Jurkat, Clone E6-1 (cell line): ENCODE measurements around the gene TAF1C.

Source experiments
- DNase-seq: peaks from one replicate; pipeline ENCODE4 v3.0.0-alpha.2; 2011; ENCODE audit warnings: low read depth, low spot score
- H3K4me3 ChIP-seq: 2 replicates; pipeline ENCODE4 v1.5.1; 2011; ENCODE audit warnings: mild to moderate bottlenecking, low read length, control low read depth, moderate library complexity

Gene TAF1C

DNA sequence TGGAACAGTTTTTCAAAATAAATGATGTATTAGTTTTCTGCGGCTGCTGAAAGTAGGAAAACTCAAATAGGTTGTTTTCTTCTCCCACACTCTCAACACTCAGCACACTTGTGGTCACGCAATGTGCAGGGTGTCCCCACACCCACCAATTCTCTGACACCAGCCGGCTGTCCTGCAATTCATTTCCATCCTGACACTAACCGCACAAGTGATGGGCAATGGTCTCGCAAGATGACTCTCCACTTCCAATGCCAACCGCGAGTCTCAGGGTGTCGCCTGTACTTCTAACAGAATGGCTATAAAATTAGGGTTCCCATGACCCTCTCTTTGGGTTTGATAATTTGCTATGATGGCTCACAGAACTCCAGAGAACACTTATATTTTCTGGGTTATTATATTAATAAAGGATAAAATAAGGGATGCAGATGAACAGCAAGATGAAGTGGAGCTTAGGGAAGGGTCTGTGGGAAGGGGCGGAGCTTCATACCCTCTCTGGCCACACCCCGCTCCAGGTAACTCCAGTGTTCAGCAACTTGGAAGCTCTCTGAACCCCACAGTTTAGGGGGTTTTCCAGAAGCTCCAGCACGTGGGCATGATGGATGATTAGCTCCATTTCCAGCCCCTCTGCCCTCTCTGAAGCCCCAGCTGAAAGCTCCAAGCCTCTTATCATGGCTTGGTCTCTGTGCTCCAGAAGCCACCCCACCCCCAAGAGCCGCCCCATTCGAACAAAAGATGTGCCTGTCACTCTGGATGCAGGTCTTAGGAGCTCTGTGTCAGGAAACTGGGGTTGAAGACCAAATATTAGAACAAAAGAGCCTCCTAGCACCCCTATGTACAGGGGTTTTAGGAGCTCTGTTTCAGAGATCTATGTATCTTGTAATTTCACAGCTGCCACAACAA lies 19.8 kb downstream of the TAF1C start:
- DNase-seq, result no peak
- H3K4me3 ChIP-seq, result no peak overlapping the region

DNA sequence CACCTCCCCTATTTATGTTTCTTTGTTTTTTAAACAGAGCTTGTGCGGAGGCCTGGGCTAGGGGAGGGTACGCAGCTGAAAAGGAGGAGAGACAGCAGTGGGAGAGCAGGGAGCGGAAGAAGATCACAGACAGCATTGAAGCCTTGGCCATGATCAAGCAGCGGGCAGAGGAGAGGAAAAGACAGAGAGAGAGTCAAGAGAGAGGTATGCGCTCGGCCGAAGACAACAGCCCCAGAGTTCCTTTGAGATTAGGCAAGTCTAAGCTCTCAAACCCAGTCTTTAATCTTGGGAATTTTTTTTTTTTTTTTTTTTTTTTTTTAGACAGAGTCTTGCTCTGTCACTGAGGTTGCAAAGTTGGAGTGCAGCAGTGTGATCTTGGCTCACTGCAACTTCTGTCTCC lies 21.1 kb downstream of the TAF1C start:
- H3K4me3 ChIP-seq, result no peak overlapping the region
- DNase-seq, result no peak

GRCh38 chr16:84161801-84162200 lies 25.1 kb downstream of the TAF1C start:
- H3K4me3 ChIP-seq, result no peak overlapping the region
- DNase-seq, result no peak

GRCh38 chr16:84161037-84161436 lies 25.8 kb downstream of the TAF1C start:
- no peak for DNase-seq

DNA sequence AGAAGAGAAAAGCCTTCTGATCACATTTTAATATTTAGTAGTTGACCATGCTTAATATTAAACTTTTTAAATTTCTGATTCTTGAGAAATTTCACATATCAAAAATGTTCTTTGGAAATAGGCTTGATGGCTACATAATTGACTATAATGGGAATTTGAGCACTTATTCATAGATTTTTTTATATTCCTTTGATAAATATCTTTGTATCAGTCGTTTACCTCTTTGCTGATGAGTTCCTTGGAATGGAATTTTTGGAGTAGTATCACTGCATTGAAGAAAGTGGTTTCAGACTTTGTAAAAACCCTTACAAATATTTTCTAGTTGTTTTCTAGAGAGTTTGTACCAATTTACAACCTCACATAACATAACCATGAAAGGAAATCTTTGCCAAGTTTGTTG lies 27.1 kb downstream of the TAF1C start:
- no peak for DNase-seq
- H3K4me3 ChIP-seq, result no peak overlapping the region

More at GRCh38 chr16:84161037-84161436, 25.8 kb downstream of the TAF1C start:
- H3K4me3 ChIP-seq, result no peak overlapping the region

- H3K4me3 ChIP-seq, result no peak overlapping the region
- no peak for DNase-seq
Observed at GRCh38 chr16:84159007-84159406, 27.9 kb downstream of the TAF1C start.

DNA sequence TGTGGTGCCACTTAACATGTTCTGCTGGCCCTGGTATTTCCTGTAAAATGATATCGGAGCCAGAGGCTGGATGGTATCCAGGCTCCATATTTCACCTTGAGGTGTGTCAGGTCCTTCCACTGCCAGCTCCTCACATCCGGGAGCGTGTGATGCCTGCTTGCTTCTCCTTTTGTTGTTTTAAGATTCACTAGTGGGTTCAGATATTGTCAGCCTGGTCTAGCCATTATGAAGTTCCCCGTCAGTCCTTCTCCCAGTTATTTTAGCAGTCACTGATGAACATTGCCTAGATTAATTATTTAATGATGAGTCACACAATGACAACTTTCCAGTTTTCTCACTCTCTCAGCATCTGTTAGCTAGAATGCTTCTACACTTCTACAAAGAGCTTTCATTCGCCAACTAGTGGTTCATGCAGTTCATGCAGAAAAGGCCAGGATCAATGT lies 30.5 kb downstream of the TAF1C start:
- no peak overlapping the region for H3K4me3 ChIP-seq
- DNase-seq, result no peak

- DNase-seq, result no peak
- H3K4me3 ChIP-seq, result no peak overlapping the region
Observed at GRCh38 chr16:84155771-84156170, 31.1 kb downstream of the TAF1C start.

DNA sequence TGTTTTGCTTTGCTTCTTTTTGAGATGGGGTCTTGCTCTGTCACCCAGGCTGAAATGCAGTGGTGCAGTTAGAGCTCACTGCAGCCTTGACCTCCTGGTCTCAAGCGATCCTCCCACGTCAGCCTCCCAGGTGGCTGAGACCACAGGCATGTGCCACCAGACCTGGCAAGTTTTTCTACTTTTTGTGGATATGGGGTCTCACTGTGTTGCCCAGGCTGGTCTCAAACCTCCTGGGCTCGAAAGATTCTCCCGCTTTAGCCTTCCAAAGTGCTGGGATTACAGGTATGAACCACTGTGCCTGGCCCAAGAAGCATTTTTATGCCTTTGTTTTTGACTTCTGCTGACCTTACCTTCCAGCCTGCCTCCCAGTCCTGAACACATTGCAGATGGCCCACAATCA lies 31.6 kb downstream of the TAF1C start:
- no peak for DNase-seq

GRCh38 chr16:84153660-84154214 lies 33.1 kb downstream of the TAF1C start:
- no peak for DNase-seq
- no peak overlapping the region for H3K4me3 ChIP-seq

More for the DNA sequence above, 31.6 kb downstream of the TAF1C start:
- H3K4me3 ChIP-seq, result no peak overlapping the region

GRCh38 chr16:84150926-84151325 lies 35.9 kb downstream of the TAF1C start:
- no peak overlapping the region for H3K4me3 ChIP-seq
- DNase-seq, result no peak

GRCh38 chr16:84144859-84145639 lies 41.8 kb downstream of the TAF1C start, which contains the start of the genes DNAAF1 and HSDL1:
TSS of gene DNAAF1 (plus strand) at chr16:84145308. CDS start at chr16:84145441, 133 bp downstream.
TSS of gene HSDL1 (minus strand) at chr16:84145177. CDS start at chr16:84131321, 13,856 bp downstream.
- H3K4me3 ChIP-seq, result peak within 1 kb of the TSS; percentile 75
- peak; percentile 70 for DNase-seq

- DNase-seq, result no peak
- peak overlapping the region; percentile 75 for H3K4me3 ChIP-seq
Observed at GRCh38 chr16:84144209-84144858, 42.5 kb downstream of the TAF1C start.

GRCh38 chr16:84143784-84144199 lies 43.1 kb downstream of the TAF1C start:
- no peak for DNase-seq
- H3K4me3 ChIP-seq, result peak overlapping the region; percentile 75

- no peak for DNase-seq
- no peak overlapping the region for H3K4me3 ChIP-seq
Observed at GRCh38 chr16:84143081-84143480, 43.8 kb downstream of the TAF1C start.

- peak; percentile 78 for DNase-seq
- no peak overlapping the region for H3K4me3 ChIP-seq
Observed at GRCh38 chr16:84141143-84141670, 45.6 kb downstream of the TAF1C start.

DNA sequence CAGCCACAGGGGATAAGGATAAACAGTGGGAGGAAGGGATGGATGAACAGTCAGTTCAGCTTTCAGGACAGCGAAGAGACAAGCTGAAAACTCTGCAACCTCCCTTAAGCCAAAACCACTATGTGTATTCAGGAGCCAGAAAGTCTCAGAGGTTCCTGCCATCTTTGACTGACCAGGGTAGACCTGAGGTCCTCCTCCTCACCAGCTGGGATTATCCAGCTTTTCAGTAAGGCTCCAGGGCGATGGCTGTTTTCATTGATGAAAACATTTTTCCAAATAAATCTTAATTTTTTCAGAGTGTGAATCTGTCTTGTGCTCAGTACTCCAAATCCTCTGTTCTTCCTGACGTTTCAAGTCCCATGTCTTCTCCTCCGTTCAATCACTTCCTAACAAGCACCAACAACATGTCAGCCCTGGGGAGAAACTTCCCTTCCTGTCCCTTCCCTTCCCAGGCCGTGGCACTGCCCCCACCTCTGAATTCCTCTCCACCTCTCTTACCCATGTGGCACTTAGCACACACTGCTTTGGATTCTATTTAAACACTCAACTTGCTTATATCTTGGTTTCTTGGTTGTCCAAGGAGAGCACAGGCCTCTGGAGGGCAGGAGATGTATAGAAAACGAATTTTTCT lies 47.1 kb downstream of the TAF1C start:
- no peak overlapping the region for H3K4me3 ChIP-seq
- DNase-seq, result no peak

- DNase-seq, result peak; percentile 79
- no peak overlapping the region for H3K4me3 ChIP-seq
Observed at GRCh38 chr16:84138824-84139627, 47.8 kb downstream of the TAF1C start.
